Stromal cell of bone marrow (primary cell): ENCODE results near the gene TMEM134.

Experiments
- DNase-seq: peaks from one replicate; pipeline ENCODE4 v3.0.0-alpha.2; 2012; ENCODE audit warnings: low read depth

The TMEM134 gene

GRCh38 chr11:67500831-67501715 is 32.0 kb upstream of the TMEM134 start:
- no peak for DNase-seq

DNA sequence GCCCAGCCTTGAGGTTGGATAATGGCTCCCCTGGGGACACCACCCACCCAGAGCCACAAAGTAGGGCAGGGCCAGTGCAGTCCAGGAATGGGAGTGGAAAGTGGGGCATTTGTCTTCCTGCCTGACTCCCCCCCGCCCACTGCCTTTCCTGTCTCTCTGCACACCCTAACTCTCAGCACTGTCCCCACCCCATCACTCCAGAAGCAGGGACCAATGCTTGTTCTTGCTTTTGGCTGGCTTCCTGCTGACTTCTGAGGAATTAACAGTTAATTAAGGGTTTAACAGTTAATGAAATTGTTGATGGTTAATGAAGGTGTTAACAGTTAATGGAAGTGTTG is 31.4 kb upstream of the TMEM134 start:
- DNase-seq: no peak

- no peak for DNase-seq
Measured at GRCh38 chr11:67499808-67500483, 30.9 kb upstream of the TMEM134 start.

DNA sequence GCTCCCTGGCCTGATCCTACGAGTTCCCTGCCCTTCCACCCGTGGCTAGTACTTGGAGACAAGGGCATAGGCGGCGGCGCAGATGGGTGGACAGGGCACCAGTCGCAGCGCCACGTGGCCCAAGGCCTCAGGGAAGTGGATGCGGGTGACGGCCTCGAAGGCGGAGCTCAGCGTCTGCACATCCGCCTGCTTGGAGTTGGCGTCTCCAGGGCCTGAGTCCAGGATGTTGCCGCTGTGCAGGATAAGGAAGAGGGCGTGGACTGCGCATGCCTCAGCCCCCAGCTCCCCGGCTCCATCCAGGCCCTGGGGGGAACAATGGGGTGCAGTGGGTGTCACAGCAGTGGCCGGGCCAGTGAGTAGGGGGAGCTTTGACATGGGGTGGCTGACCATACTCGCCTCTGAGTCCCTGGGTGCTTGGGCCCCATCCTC is 29.5 kb upstream of the TMEM134 start:
- DNase-seq: no peak

- DNase-seq: no peak
Measured at GRCh38 chr11:67497656-67498291, 28.7 kb upstream of the TMEM134 start.

DNA sequence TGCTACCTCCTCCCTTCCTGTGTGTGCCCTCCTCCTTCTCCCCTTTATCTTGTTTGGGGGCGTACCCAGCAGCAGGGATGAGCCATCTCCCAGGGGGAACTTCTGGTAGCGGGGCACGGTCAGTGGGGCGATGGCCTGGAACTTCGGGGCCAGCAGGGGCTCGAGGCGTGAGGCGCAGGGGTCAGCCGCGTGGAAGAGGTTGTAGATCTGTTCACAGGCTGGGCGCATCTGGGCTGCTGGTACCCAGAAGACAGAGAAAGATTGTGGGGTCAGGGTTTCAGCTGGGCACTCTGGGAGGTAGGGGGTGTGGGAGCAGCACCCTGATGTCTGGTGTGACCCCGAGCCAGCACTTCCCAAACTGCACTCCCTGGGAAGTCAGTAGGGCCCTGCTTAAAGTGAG is 27.1 kb upstream of the TMEM134 start:
- no peak for DNase-seq

GRCh38 chr11:67495234-67496005 is 26.4 kb upstream of the TMEM134 start:
- DNase-seq: no peak

- no peak for DNase-seq
Measured at GRCh38 chr11:67494371-67495233, 25.6 kb upstream of the TMEM134 start.

DNA sequence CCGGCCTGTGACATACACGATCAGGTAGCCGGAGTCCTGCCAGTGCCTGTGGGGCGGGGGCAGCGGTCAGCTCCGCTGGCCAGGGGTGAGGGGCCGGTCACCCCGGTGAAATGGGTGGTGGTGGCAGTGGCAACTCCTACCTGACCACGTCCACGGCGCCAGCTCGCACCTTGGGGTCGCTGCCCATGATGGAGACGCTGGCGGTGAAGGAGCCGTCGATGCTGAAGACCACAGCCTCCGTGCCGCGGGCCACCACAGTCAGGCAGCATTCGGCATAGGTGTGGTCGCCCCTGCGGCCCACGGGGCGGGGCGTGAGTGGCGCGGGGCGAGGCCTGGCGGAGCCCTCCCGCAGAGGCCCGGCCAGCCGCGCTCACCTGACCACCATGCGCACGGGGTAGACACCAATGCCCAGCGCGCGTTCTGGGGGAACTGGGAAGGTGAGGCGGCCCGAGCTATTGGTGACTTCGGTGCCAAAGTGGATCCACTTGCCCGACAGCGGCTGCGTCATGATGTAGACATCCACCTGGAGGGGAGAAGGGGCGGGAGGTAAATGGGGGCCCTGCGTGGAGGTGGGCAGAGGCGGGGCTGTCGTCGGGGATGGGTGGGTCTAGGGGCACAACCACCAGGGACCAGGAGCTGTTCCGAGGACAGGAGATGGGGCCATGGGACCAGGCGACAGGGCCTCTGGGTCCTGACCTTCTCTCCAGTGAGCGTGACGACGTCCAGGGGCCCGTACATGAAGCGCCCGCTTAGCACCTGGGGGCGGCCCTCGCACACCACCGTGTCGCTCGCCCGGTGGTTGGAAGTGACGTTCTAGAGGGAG is 24.7 kb upstream of the TMEM134 start:
- DNase-seq: no peak

- DNase-seq: no peak
Measured at GRCh38 chr11:67492801-67493547, 23.9 kb upstream of the TMEM134 start.

GRCh38 chr11:67492069-67492727 is 23.1 kb upstream of the TMEM134 start:
- DNase-seq: no peak

GRCh38 chr11:67491276-67492068 is 22.4 kb upstream of the TMEM134 start:
- DNase-seq: no peak

- DNase-seq: no peak
Measured at GRCh38 chr11:67490727-67491065, 21.6 kb upstream of the TMEM134 start.

DNA sequence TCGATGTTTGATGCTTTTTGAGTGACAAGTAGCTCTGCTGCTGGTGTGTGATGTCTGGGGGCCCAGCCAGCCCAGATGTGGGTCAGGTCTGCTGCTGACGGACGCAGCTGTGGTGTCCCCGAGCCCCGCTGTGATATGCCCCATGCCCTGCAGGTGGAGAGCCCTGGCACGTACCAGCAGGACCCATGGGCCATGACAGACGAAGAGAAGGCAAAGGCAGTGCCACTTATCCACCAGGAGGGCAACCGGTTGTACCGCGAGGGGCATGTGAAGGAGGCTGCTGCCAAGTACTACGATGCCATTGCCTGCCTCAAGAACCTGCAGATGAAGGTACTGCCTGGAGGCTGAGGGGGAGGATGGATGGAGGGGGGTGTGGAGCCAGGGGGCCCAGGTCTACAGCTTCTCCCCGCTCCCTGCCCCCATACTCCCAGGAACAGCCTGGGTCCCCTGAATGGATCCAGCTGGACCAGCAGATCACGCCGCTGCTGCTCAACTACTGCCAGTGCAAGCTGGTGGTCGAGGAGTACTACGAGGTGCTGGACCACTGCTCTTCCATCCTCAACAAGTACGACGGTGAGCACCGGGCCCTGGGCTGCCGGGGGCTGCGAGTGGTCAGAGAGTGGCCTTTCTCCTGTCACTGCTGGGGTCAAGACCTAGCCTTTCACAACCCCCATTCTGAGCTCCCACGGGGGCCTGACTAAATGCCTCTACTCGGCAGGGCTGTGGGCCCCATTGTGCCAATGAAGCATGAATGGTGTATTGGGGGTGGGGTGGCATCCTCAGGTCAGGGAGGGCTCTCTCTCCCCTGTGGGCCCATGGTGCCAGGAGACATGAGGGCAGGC is 21.1 kb upstream of the TMEM134 start:
- DNase-seq: no peak

- no peak for DNase-seq
Measured at GRCh38 chr11:67489203-67489884, 20.3 kb upstream of the TMEM134 start.

DNA sequence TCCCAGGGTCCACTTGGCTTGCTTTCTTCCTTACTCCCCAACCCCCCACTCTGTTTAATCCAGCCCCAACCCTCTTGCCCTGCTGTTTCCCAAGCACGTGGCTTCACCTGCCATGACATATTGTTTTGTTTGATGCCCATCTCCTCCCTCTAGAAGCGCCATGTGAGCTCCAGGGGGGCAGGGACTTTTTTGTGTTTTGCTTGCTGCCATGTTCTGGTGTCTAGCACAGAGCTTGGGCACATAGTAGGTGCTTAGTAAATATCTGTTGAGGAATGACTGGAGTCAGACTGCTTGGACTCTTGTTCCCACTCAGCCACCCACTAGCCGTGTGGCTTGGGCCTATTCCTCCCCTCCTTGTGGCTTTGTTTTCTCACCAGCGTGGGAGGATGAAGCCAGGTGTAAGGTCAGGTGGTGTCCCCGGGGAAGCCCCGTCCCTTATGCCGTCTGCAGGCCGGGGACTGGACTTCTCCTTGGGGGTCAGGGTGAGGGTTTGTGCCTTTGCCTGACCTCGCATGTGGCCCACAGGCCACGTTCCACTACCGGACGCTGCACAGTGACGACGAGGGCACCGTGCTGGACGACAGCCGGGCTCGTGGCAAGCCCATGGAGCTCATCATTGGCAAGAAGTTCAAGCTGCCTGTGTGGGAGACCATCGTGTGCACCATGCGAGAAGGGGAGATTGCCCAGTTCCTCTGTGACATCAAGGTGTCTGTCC is 17.6 kb upstream of the TMEM134 start:
- DNase-seq: no peak
